LNCaP clone FGC (cell line): ENCODE results near the gene OR9Q1.

Source experiments
- DNase-seq: peaks from one replicate; pipeline ENCODE4 v3.0.0-alpha.2; 2011; ENCODE audit warnings: low read depth
- H3K4me3 ChIP-seq: 2 replicates; pipeline ENCODE4 v1.5.1; 2011; ENCODE audit warnings: mild to moderate bottlenecking, low read depth, low read length, control low read depth
- CTCF ChIP-seq: IDR thresholded peaks from 2 replicates; pipeline ENCODE4 v1.5.1; 2012; ENCODE audit warnings: mild to moderate bottlenecking; ENCODE audit not compliant: control insufficient read depth, insufficient read depth; ENCODE audit errors: extremely low read depth

OR9Q1 gene

GRCh38 chr11:58030653-58031052 is 7.0 kb downstream of the OR9Q1 start, which contains the start of gene OR6Q1:
TSS of gene OR6Q1 (plus strand) at chr11:58030953. CDS start at chr11:58030953, 0 bp downstream.
- TF ChIP-seq CTCF: no peak
- no peak within 1 kb of the TSS for H3K4me3 ChIP-seq
- no peak for DNase-seq

- no peak for TF ChIP-seq CTCF
- DNase-seq: no peak
- no peak overlapping the region for H3K4me3 ChIP-seq
Measured at GRCh38 chr11:58034471-58034870, 10.8 kb downstream of the OR9Q1 start.

GRCh38 chr11:58039589-58039988 is 15.9 kb downstream of the OR9Q1 start:
- H3K4me3 ChIP-seq: no peak overlapping the region
- no peak for TF ChIP-seq CTCF
- DNase-seq: peak; percentile 10

GRCh38 chr11:58043379-58043778 is 19.7 kb downstream of the OR9Q1 start:
- no peak overlapping the region for H3K4me3 ChIP-seq
- TF ChIP-seq CTCF: no peak
- DNase-seq: no peak

- H3K4me3 ChIP-seq: no peak overlapping the region
- no peak for DNase-seq
- TF ChIP-seq CTCF: no peak
Measured at GRCh38 chr11:58046231-58046630, 22.6 kb downstream of the OR9Q1 start.

- no peak for DNase-seq
- no peak for TF ChIP-seq CTCF
- H3K4me3 ChIP-seq: no peak overlapping the region
Measured at GRCh38 chr11:58047818-58048217, 24.1 kb downstream of the OR9Q1 start.

- no peak for DNase-seq
- H3K4me3 ChIP-seq: no peak overlapping the region
- TF ChIP-seq CTCF: no peak
Measured at GRCh38 chr11:58055806-58056401, 32.2 kb downstream of the OR9Q1 start.
